ENCODE data around the gene CLEC11A.

The CLEC11A gene

DNA sequence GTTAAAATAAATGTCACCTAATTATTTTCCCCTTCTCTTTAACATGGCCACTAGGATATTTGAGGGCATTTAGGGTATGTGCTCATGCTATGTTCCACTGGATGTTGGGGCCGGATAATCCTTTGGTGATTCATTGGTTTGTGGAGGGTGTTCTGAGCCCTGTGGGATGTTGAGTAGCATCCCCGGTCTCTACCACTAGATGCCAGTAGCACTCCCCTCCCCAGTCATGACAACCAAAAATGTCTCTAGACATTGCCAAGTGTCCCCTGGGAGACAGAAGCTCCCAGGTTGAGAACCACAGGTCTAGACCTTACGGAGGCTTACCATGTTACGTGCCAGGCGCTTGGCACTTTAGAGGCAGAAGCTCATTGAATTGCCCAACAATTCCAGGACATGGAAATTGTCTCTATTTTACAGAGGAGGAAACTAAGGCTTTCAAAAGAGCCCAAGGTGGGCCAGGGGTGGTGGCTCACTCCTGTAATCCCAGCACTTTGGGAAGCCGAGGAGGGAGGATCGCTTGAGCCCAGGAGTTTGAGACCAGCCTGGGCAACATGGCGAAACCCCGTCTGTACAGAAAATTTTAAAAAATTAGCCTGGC, 17.6 kb upstream of the CLEC11A start:
- no peak for FAIRE-seq

DNA sequence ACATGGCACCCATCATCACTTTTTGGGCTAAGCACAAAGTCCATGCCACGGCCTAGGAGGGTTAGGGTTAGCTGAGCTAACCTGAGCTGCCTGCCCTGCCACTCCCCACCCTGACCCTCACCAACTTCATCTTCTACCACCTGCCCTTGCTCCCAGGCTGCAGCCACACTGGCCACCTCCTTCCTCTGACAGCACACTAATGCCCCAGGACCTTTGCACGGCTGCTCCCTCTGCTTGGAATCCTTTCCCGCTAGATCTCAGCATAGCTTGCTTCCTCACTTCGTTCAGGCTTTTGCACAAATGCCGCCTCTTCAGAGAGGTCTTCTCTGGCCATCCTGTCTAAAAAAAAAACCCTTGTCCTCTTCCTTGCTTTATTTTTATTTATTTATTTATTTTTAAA, 16.8 kb upstream of the CLEC11A start:
- no peak for FAIRE-seq

- no peak for FAIRE-seq
Observed at GRCh38 chr19:50708179-50708879, 14.8 kb upstream of the CLEC11A start.

GRCh38 chr19:50710094-50710493, 13.1 kb upstream of the CLEC11A start:
- FAIRE-seq = no peak

GRCh38 chr19:50710612-50711011, 12.6 kb upstream of the CLEC11A start:
- FAIRE-seq = no peak

DNA sequence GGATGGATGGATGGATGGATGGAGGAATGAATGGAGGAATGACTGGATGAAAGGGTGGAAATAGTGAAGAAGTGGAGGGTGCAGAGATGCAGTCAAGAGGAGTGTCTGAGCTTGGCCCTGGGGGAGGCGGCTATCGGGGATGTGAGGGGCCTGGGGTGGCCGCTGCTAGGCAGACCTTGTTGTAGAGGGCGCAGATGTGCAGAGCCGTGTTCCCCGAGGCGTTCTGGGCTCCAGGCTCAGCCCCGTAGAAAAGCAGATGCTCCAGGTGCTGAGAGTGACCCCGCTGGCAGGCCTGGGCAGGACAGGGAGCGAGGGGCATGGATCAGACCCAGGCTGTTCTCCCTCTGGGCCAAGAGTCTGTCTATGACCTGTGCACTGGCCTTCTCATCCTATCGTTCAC, 12.0 kb upstream of the CLEC11A start:
- FAIRE-seq = no peak

DNA sequence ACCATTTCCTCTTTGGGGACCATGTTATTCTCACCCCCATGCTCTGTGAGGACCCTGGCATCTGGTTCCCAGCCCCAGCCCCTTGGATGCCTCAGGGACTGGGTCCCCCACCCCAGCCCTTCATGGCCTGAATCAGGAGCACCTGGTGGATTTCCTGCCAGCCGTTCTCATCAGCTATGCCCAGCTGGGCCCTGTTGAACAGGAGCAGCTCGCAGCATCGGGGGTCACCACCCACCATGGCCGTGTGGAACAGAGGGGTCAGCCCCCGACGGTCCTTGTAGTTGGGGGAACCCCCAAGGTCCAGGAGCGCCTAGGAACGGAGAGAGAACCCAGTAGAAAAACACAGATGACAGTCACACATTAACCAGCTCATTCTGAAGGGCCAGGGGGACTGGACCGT, 11.4 kb upstream of the CLEC11A start:
- no peak for FAIRE-seq

- FAIRE-seq = no peak
Observed at GRCh38 chr19:50712833-50713232, 10.3 kb upstream of the CLEC11A start.

- FAIRE-seq = no peak
Observed at GRCh38 chr19:50713556-50714236, 9.5 kb upstream of the CLEC11A start.

GRCh38 chr19:50716178-50717025, 6.8 kb upstream of the CLEC11A start:
- FAIRE-seq = no peak

DNA sequence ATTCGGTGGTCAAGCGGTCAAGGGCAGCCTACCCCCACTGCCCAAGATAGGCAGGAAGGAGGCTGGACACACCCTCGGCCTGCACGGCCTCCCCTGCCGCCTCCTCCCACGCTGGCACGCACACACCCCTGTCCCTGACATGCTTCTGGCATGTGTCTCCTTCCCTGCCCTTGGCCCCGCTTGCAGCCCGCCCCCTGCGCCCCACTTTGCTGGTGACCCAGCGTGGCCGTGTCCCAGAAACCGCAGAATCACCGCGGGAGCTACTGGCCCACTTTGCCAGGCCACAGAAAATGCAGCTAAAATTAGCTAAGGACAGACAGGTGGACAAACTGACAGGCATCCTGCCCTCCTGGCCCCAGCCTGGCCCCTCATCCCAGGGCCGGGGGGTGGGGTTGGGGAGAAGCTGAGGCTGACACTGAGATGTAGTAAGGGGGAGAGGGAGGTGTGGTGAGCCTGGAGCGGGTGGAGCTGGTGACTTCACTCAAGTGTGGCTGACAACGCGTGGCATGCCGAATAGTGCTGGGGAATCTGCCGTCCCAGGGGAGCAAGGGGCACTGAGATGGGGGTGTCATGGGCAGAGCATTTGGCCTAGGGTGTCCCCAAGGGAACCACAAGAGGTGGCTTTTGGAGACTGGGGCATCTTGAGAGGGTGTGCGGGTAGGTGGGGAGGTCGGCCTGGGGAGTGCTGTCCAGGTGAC, 6.0 kb upstream of the CLEC11A start:
- FAIRE-seq = no peak

- FAIRE-seq = no peak
Observed at GRCh38 chr19:50717891-50718254, 5.3 kb upstream of the CLEC11A start.

DNA sequence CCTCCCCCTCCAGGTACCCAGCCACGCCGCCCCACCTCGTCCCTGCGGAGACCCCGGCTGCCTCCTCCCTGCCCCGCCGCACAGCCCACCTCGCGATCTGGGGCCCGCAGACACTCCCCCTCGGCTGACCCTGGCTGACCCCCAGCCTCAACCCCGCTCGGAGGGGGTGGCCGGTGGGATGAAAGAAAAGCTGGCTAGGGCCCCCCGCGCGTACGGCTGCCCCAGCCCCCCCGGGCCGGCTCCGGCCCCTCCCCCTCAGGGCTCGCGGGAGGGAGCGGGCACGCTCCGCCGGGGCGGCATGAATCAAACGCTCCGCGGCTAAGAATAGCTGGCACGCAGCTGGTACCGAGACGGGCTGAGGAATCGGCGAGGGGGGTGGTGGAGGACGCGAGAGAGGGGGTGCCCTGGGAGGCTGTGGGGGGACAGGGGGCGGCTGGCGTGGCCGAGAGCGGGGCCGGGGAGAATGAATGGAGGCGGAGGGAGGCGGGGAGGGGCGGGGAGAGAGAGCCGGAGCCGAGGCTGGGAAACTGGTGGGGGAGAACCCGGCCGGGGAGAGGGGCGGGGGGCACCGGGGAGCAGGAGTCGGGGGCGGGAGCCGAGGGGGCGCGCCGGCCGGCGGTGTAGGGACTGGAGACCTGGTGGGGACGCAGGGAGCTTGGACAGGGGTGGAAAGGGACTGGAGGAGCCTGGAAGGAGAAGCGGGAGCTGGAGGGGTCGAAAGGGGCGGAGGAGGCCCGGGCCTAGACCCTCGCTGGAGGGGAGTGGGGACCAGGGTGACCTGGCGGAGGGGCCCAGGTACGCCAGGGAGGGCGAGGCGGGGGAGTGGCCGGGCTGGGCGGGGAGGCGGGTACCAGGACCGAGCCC, 4.7 kb upstream of the CLEC11A start:
- FAIRE-seq = no peak

DNA sequence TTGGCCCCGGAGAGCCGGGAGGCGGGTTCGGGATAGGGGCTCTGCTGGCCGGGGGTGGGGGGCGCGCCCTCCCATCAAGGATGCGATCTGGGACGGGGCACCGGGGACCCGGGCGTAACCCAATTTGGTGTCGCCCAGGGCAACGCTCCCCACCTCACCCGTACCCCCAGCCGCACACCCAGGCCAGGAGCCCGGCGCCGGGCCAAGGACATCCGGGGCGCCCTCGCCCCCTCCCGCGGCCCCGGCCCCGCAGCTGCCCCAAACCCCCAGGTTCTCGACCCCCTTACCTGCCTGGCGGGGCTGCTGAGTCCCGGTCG, 4.1 kb upstream of the CLEC11A start:
- FAIRE-seq = no peak

GRCh38 chr19:50719566-50719965, 3.6 kb upstream of the CLEC11A start, which contains the start of gene SHANK1:
SHANK1 (minus strand) TSS chr19:50719802; CDS start chr19:50716919, 2,883 bp downstream.
- no peak for FAIRE-seq

GRCh38 chr19:50720181-50720920, 2.8 kb upstream of the CLEC11A start:
- FAIRE-seq = no peak

GRCh38 chr19:50720921-50721381, 2.2 kb upstream of the CLEC11A start:
- FAIRE-seq = no peak

GRCh38 chr19:50721441-50722137, 1.6 kb upstream of the CLEC11A start:
- FAIRE-seq = no peak

DNA sequence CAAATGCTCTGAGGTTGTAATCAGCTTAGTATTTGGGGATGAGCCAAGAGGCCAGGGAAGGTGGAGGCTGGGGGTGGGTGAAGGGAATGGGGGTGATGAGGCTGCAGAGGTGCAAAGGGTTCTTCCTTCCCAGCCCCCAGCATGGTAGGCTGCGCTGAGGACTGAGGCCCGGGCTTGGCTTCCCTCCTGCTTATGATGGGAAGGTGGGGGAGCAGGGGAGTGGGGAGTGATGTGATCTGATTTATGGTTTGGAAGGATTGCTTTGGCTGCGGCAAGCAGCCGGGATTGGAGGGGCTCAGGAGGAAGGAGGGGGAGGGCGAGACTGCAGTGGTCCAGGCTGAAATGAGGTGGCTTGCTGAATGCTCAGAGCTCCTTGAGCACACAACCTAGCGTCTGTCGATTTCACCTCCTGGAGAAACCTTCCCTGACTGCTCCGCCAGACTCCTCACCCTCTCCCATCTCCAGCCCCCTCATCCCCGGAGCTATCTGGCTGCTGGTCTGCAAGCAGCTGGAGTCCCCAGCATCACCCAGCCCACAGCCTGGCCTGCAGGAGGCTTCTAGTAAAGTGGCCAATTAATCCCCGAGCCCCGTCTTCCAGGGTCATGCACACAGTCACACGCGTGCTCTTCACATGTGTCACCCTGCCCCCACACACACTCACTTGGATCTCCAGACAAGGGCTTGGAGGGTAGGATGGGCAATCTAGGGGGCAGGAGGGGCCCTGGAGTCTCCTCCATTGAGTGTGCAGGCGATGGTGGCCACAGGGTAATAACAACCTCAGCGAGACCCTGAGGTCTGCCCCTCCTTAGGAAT, 757 bp upstream of the CLEC11A start:
- no peak for FAIRE-seq

All from islet of Langerhans (tissue), 1 donor.